Breast epithelium (tissue), 3 donors: ENCODE measurements around the gene HDDC3.

Experiments used
- CTCF ChIP-seq, 3 donors: fragments of 450-650 bp; IDR thresholded peaks; one replicate each; pipeline ENCODE4 v1.5.1; 2016 to 2017; ENCODE audit warnings: antibody characterized with exemption in 3 of 3, mild to moderate bottlenecking in 3 of 3, moderate library complexity in 3 of 3
- POLR2A ChIP-seq: fragments of 450-650 bp; IDR thresholded peaks from one replicate; pipeline ENCODE4 v1.6.1; 2016; ENCODE audit warnings: antibody characterized with exemption, mild to moderate bottlenecking, moderate library complexity
- POLR2AphosphoS5 ChIP-seq, 3 donors: sonication (generic); formaldehyde crosslinking; IDR thresholded peaks; one replicate each; pipeline ENCODE4 v1.6.1; 2017; ENCODE audit warnings: antibody characterized with exemption in 3 of 3

GRCh38 chr15:90967206-90967605 lies 34.9 kb upstream of the HDDC3 start:
- TF ChIP-seq CTCF (IDR thresholded peaks at IDR 0.05) (no peak), POLR2A (no peak), POLR2AphosphoS5 (IDR thresholded peaks at IDR 0.05) (no peak)
